Measurements from ENCODE around the gene EPS8L2.

- no peak for TF ChIP-seq CTCF (conservative IDR thresholded peaks at IDR 0.05; ENCODE audit: low read length)
- no peak for TF ChIP-seq EZH2phosphoT487 (IDR thresholded peaks at IDR 0.05; ENCODE audit: borderline replicate concordance)
Observed at GRCh38 chr11:763549-764321, 57.7 kb downstream of the EPS8L2 start.
